Measurements from ENCODE around the gene UCK2. TPM values are rescaled to one million over a fixed set of nuclear protein-coding genes. Genes with fewer than 3 reads are reported as not detected.

Gene UCK2
- total and polyA plus RNA-seq, 8 donors, result 8.6 to 25.7 (median 20.8) TPM

DNA sequence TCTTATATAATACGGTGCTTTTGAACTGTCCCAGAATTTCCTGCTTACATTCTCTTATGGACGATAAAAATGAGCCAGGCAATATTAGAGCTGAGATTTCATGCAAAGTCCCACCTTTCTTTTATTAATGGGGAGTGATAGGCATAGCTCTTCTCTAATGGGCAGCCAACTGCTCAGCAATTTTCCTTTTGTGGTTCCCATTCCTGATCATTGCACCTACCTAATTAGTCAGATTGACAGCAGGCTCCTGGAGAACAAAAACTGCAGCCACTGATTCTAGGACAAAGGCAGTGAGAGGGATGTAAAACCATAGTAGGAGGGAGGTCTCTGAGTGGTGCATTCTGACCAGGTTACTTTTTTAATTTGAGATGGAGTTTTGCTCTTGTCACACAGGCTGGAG lies 110.4 kb downstream of the UCK2 start:
- intact Hi-C loops (cut with DNase I), result no loop called here
- Histone ChIP-seq H3K9me3 (no peaks in the 10 kb centered on the region), H3K27ac (no peak overlapping the region), H3K4me1 (no peaks in the 10 kb centered on the region), H3K4me3 (no peak overlapping the region), H3K27me3 (no peaks in the 10 kb centered on the region), H3K36me3 (no peaks in the 10 kb centered on the region)
- TF ChIP-seq, protein P1, sequence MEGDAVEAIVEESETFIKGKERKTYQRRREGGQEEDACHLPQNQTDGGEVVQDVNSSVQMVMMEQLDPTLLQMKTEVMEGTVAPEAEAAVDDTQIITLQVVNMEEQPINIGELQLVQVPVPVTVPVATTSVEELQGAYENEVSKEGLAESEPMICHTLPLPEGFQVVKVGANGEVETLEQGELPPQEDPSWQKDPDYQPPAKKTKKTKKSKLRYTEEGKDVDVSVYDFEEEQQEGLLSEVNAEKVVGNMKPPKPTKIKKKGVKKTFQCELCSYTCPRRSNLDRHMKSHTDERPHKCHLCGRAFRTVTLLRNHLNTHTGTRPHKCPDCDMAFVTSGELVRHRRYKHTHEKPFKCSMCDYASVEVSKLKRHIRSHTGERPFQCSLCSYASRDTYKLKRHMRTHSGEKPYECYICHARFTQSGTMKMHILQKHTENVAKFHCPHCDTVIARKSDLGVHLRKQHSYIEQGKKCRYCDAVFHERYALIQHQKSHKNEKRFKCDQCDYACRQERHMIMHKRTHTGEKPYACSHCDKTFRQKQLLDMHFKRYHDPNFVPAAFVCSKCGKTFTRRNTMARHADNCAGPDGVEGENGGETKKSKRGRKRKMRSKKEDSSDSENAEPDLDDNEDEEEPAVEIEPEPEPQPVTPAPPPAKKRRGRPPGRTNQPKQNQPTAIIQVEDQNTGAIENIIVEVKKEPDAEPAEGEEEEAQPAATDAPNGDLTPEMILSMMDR (IDR thresholded peaks at IDR 0.05), result no peak
- DNase-seq (no peak), ATAC-seq (no peak)

DNA sequence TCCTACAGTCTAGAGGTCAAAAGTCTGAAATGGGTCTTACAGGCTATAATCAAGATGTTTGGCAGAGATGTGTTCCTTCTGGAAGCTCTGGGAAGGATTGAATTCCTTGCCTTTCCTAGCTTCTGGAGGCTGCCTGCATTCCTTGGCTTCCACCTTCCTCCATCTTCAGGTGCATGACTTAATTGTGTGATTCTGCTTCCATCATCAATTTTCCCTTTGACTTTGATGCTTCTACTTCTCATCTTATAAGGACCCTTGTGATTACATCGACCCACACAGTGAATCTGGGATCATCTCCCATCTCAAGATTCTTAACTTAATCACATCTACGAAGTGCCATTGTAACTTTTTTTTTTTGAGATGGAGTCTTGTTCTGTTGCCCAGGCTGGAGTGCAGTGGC lies 111.4 kb downstream of the UCK2 start:
- Histone ChIP-seq H3K27ac (no peak overlapping the region), H3K4me3 (no peak overlapping the region), H3K4me1 (no peaks in the 10 kb centered on the region), H3K9me3 (no peaks in the 10 kb centered on the region), H3K36me3 (no peaks in the 10 kb centered on the region), H3K27me3 (no peaks in the 10 kb centered on the region)
- ATAC-seq, result no peak
- no peak for DNase-seq
- TF ChIP-seq, protein P1 (IDR thresholded peaks at IDR 0.05), result no peak
- intact Hi-C loops (cut with DNase I), result no loop called here

DNA sequence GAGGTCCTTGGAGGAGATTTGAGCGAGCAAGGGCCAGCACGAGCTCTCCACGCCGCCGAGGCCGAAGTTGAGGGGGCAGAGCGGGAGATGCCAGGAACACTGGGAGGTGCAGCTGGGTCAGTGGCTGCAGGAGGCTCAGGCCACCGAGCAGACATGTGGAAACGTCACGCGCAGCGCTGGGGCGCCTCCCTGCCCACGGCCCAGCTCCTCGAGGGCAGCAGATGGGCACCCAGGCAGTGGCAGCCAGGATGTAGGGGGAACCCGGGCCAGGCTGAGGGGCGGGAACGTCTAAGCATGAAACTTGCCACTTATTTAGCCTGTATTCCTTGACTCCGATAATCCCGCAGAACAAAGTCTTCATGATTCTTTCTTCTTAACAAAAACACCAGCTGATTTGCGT lies 114.1 kb downstream of the UCK2 start:
- H3K27me3 ChIP-seq, result no peaks in the 10 kb centered on the region
- no peak for DNase-seq
- no peaks in the 10 kb centered on the region for H3K9me3 ChIP-seq

DNA sequence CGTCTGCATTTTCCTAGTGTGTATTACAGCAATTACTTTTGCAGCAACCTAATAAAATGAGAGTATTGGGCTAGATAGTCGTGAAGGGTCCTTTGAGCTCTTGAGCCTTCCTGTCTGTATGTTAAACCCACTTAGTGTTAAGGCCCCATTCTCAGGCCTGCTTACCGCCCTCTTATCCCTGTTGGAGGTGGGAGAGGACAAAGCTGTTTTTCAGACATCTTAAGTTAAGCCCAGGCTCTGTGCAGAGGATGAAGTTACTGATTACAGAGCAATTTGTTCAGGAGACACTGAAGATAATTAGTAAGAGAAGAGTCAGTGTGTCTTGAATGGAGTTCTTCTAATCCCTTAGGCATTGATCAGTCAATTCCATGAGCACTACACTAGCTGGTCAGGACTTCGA lies 114.6 kb downstream of the UCK2 start:
- Histone ChIP-seq H3K36me3 (no peaks in the 10 kb centered on the region), H3K4me3 (no peak overlapping the region), H3K27ac (no peak overlapping the region), H3K4me1 (no peaks in the 10 kb centered on the region), H3K27me3 (no peaks in the 10 kb centered on the region), H3K9me3 (no peaks in the 10 kb centered on the region)
- ATAC-seq (no peak), DNase-seq (no peak)
- intact Hi-C loops (cut with DNase I), result no loop called here
- TF ChIP-seq, protein P1 (IDR thresholded peaks at IDR 0.05), result no peak

More for the DNA sequence above, 114.1 kb downstream of the UCK2 start:
- H3K4me1 ChIP-seq, result no peaks in the 10 kb centered on the region
- no peak for ATAC-seq
- TF ChIP-seq, protein P1 (IDR thresholded peaks at IDR 0.05), result no peak
- intact Hi-C loops (cut with DNase I), result no loop called here
- no peak overlapping the region for H3K4me3 ChIP-seq
- no peak overlapping the region for H3K27ac ChIP-seq
- H3K36me3 ChIP-seq, result no peaks in the 10 kb centered on the region

DNA sequence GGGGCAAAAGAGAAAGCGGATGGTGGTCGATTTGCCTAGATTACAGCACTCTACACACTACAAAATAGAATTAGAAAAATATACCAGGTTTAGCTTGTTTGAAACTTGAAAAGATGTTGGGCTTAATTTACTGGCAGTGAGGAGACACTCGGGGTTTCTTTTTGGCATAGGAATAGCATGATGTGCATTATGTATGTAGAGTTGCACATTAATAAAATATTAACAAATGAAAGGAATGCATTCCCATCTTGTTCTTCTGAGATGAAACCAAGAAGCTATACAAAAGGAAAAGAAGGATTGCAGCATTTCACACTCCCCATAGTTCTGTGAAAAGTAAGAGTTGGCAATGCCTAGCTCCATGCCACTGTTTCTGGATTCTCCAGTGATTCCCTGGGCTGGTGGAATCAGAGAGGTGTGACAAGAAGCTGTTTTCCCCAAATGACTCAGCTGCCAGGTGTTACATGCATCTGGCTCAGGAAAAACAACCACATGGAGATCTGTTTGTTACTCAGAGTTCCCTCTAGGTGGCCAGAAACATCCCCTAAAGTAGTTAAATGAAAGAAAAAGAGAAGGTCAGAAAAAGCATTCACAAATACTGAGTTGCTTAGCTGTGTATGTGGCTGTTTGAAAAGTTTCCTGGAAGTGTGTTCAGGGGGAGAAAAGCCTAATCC lies 115.6 kb downstream of the UCK2 start:
- intact Hi-C loops (cut with DNase I), result no loop called here
- H3K27ac ChIP-seq, result no peak overlapping the region
- TF ChIP-seq, protein P1 (IDR thresholded peaks at IDR 0.05), result no peak
- H3K4me1 ChIP-seq, result no peaks in the 10 kb centered on the region
- DNase-seq, result no peak
- H3K36me3 ChIP-seq, result no peaks in the 10 kb centered on the region
- H3K9me3 ChIP-seq, result no peaks in the 10 kb centered on the region
- no peak overlapping the region for H3K4me3 ChIP-seq
- no peaks in the 10 kb centered on the region for H3K27me3 ChIP-seq
- ATAC-seq, result no peak

Measured in left lung (tissue), 10 donors.